ENCODE results near the gene NDRG3. TPM values are rescaled to one million over a fixed set of nuclear protein-coding genes. Genes with fewer than 3 reads are reported as not detected.

The NDRG3 gene
- polyA plus RNA-seq, 1 experiment: 28.5 TPM

GRCh38 chr20:36728986-36729385 is 16.9 kb downstream of the NDRG3 start:
- no peaks in the 10 kb centered on the region for H3K36me3 ChIP-seq (ENCODE audit: control insufficient read depth, insufficient read depth, low read length)
- CTCF ChIA-PET: interaction anchor here (0.6 to 1.5 kb wide), 3 partner anchors 11 to 46 kb away, joined by 3 to 4 read pairs (median 4); no protein-coding TSS in a partner anchor
- no peaks in the 10 kb centered on the region for H3K27me3 ChIP-seq (ENCODE audit: control insufficient read depth, insufficient read depth, low read length)
- DNase-seq (ENCODE audit: low read depth): no peak
- POLR2A ChIA-PET: no interaction called here
- no peak for TF ChIP-seq CTCF (IDR thresholded peaks at IDR 0.05; ENCODE audit: insufficient read depth, low read depth, low read length)
- no peak overlapping the region for H3K4me3 ChIP-seq (ENCODE audit: low read depth, low read length)

GRCh38 chr20:36726168-36726567 is 19.7 kb downstream of the NDRG3 start:
- ChIA-PET POLR2A (no interaction called here), CTCF (interaction anchor here (2.1 kb wide), 1 partner anchor 28 kb away, joined by 8 read pairs; no protein-coding TSS in a partner anchor)
- DNase-seq (ENCODE audit: low read depth): no peak
- Histone ChIP-seq H3K36me3 (ENCODE audit: control insufficient read depth, insufficient read depth, low read length) (no peaks in the 10 kb centered on the region), H3K27me3 (ENCODE audit: control insufficient read depth, insufficient read depth, low read length) (no peaks in the 10 kb centered on the region), H3K4me3 (ENCODE audit: low read depth, low read length) (no peak overlapping the region)
- TF ChIP-seq CTCF (IDR thresholded peaks at IDR 0.05; ENCODE audit: insufficient read depth, low read depth, low read length): no peak

- TF ChIP-seq CTCF (IDR thresholded peaks at IDR 0.05; ENCODE audit: insufficient read depth, low read depth, low read length): no peak
- H3K4me3 ChIP-seq (ENCODE audit: low read depth, low read length): no peak overlapping the region
- ChIA-PET CTCF (no interaction called here), POLR2A (no interaction called here)
- H3K36me3 ChIP-seq (ENCODE audit: control insufficient read depth, insufficient read depth, low read length): peaks cover 2% of the 10 kb centered on the region
- no peak for DNase-seq (ENCODE audit: low read depth)
- no peaks in the 10 kb centered on the region for H3K27me3 ChIP-seq (ENCODE audit: control insufficient read depth, insufficient read depth, low read length)
These were observed 25.4 kb downstream of the NDRG3 start for GRCh38 chr20:36720510-36720909.

- Histone ChIP-seq H3K4me3 (ENCODE audit: low read depth, low read length) (no peak overlapping the region), H3K36me3 (ENCODE audit: control insufficient read depth, insufficient read depth, low read length) (peaks cover 2% of the 10 kb centered on the region), H3K27me3 (ENCODE audit: control insufficient read depth, insufficient read depth, low read length) (no peaks in the 10 kb centered on the region)
- 0 out of 2 replicates have a peak, but pooled peaks have one; percentile 12 for TF ChIP-seq CTCF (IDR thresholded peaks at IDR 0.05; ENCODE audit: insufficient read depth, low read depth, low read length)
- POLR2A ChIA-PET: no interaction called here
- no peak for DNase-seq (ENCODE audit: low read depth)
- CTCF ChIA-PET: interaction anchor here (0.7 to 1.2 kb wide), 4 partner anchors 15 to 199 kb away, joined by 3 read pairs; no protein-coding TSS in a partner anchor
These were observed 28.2 kb downstream of the NDRG3 start for GRCh38 chr20:36717657-36718056.

GRCh38 chr20:36717021-36717420 is 28.9 kb downstream of the NDRG3 start:
- DNase-seq (ENCODE audit: low read depth): no peak
- H3K4me3 ChIP-seq (ENCODE audit: low read depth, low read length): no peak overlapping the region
- no peaks in the 10 kb centered on the region for H3K27me3 ChIP-seq (ENCODE audit: control insufficient read depth, insufficient read depth, low read length)
- CTCF ChIA-PET: interaction anchor here (0.9 to 1.2 kb wide), 2 partner anchors 16 to 147 kb away, joined by 3 read pairs; no protein-coding TSS in a partner anchor
- TF ChIP-seq CTCF (IDR thresholded peaks at IDR 0.05; ENCODE audit: insufficient read depth, low read depth, low read length): no peak
- H3K36me3 ChIP-seq (ENCODE audit: control insufficient read depth, insufficient read depth, low read length): peaks cover 2% of the 10 kb centered on the region
- POLR2A ChIA-PET: no interaction called here
